Suprapubic skin (tissue), 4 donors: Measurements from ENCODE around the gene PCID2. TPM values are rescaled to one million over a fixed set of nuclear protein-coding genes. Genes with fewer than 3 reads are reported as not detected.
"Not testable (repeated sequence)": the region's sequence is repeated elsewhere in the genome, so short reads cannot be mapped to it uniquely, and the experiment has no call there.

Source experiments
- DNase-seq, 2 donors: peaks; one replicate each; pipeline ENCODE4 v3.0.0-alpha.2; 2019; ENCODE audit warnings: low spot score in 2 of 2
- H3K27ac ChIP-seq: fragments of 200-600 bp; sonication (generic); one replicate; pipeline ENCODE4 v1.5.1; 2019
- H3K27me3 ChIP-seq: fragments of 200-600 bp; sonication (generic); one replicate; pipeline ENCODE4 v1.5.1; 2019
- H3K36me3 ChIP-seq: fragments of 200-600 bp; sonication (generic); one replicate; pipeline ENCODE4 v1.5.1; 2019
- H3K4me1 ChIP-seq: fragments of 200-600 bp; sonication (generic); one replicate; pipeline ENCODE4 v1.5.1; 2019
- H3K4me3 ChIP-seq: fragments of 200-600 bp; sonication (generic); one replicate; pipeline ENCODE4 v1.5.1; 2019; ENCODE audit warnings: mild to moderate bottlenecking
- H3K9me3 ChIP-seq: fragments of 200-600 bp; sonication (generic); one replicate; pipeline ENCODE4 v1.5.1; 2019
- CTCF ChIP-seq, 2 donors: fragments of 200-600 bp in 1 of 2; fragments of 450-650 bp in 1 of 2; sonication (generic) in 1 of 2; IDR thresholded peaks; one replicate each; pipeline ENCODE4 v1.5.1; 2016 to 2019; ENCODE audit warnings: antibody characterized with exemption in 2 of 2, mild to moderate bottlenecking in 1 of 2, moderate library complexity in 1 of 2
- EP300 ChIP-seq: sonication (generic); formaldehyde crosslinking; IDR thresholded peaks from one replicate; pipeline ENCODE4 v1.6.1; 2017; ENCODE audit warnings: antibody characterized with exemption
- POLR2A ChIP-seq, 2 donors: fragments of 450-650 bp; IDR thresholded peaks; one replicate each; pipeline ENCODE4 v1.6.1; 2017; ENCODE audit warnings: antibody characterized with exemption in 2 of 2, mild to moderate bottlenecking in 2 of 2, moderate library complexity in 2 of 2
- POLR2AphosphoS5 ChIP-seq, 3 donors: sonication (generic); formaldehyde crosslinking; IDR thresholded peaks; one replicate each; pipeline ENCODE4 v1.6.1; 2017; ENCODE audit warnings: antibody characterized with exemption in 3 of 3
- WGBS: methylation state at CpG from one replicate; pipeline ENCODE4 v1.1.5; 2018; 5-methylcytosine and 5-hydroxymethylcytosine counted together
- total RNA-seq, 4 donors: library from RNA; depleted of rRNA; stranded (reverse); fragments of >200 nt; gene quantifications; one replicate each; pipeline ENCODE4 v1.1.0, GENCODE V29; 2016

The PCID2 gene
- total RNA-seq, 4 donors from 2014 or later, result 33.2 to 99.5 (median 49.5) TPM

DNA sequence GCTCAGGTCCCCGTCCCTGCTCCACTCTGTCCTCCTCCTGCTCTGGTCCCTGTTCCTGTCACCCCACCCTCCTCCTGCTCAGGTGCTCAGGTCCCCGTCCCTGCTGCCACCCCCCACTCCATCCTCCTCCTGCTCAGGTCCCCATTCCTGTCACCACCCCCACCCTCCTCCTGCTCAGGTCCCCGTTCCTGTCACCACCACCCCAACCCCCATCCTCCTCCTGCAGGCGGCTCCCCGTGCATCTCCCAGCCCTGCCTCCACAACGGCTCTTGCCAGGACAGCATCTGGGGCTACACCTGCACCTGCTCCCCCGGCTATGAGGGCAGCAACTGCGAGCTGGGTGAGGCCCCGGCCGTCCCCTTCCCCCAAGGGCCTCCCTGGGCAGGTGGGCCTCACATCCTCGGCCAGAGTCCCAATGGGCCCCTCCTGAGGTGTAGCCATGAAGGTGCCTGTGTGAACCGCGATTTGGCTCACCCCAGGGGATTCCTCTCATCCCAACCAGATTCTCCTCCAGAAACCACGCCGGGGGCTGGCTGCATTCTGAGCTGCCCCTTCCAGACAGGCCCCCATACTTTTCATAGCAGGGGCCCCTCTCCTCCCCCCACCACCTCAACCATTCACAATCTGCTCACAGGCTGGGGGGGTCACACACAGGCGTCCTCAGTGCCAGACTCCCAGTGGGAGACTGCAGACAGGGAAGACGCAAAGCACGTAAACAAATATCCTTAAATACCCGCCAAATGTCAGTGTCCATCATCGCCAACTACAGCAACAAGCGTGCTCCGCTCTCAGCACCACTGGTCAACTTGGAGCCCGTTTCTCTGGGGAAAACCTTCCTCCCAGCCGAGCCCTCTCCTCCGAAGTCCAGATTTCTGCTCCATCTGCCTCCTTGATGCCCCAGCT, 45.4 kb downstream of the PCID2 start:
- Histone ChIP-seq H3K27ac (no peak overlapping the region), H3K9me3 (no peaks in the 10 kb centered on the region), H3K27me3 (peaks cover 28% of the 10 kb centered on the region), H3K4me3 (no peak overlapping the region), H3K36me3 (peaks cover under 1% of the 10 kb centered on the region), H3K4me1 (no peaks in the 10 kb centered on the region)
- TF ChIP-seq POLR2A (IDR thresholded peaks at IDR 0.05), result no peak
- 29% methylated on average over 23 of the region's 25 CpGs for WGBS
- DNase-seq, result no peak

GRCh38 chr13:113161975-113162374, 46.5 kb downstream of the PCID2 start:
- 39% methylated on average over 3 of the region's 13 CpGs for WGBS
- not testable (repeated sequence) for DNase-seq, H3K4me3 ChIP-seq

GRCh38 chr13:113161433-113161832, 47.0 kb downstream of the PCID2 start:
- Histone ChIP-seq H3K27me3 (peaks cover 28% of the 10 kb centered on the region), H3K4me1 (no peaks in the 10 kb centered on the region), H3K36me3 (no peaks in the 10 kb centered on the region), H3K9me3 (no peaks in the 10 kb centered on the region), H3K4me3 (no peak overlapping the region), H3K27ac (no peak overlapping the region)
- DNase-seq, result no peak
- WGBS, result 50% methylated on average over 16 of the region's 16 CpGs
- TF ChIP-seq POLR2A (IDR thresholded peaks at IDR 0.05), result no peak
- no peak for TF ChIP-seq POLR2AphosphoS5 (IDR thresholded peaks at IDR 0.05)

More at GRCh38 chr13:113161975-113162374, 46.5 kb downstream of the PCID2 start:
- peaks cover 28% of the 10 kb centered on the region for H3K27me3 ChIP-seq
- H3K27ac ChIP-seq, H3K9me3 ChIP-seq, H3K4me1 ChIP-seq, H3K36me3 ChIP-seq: not testable (repeated sequence)

DNA sequence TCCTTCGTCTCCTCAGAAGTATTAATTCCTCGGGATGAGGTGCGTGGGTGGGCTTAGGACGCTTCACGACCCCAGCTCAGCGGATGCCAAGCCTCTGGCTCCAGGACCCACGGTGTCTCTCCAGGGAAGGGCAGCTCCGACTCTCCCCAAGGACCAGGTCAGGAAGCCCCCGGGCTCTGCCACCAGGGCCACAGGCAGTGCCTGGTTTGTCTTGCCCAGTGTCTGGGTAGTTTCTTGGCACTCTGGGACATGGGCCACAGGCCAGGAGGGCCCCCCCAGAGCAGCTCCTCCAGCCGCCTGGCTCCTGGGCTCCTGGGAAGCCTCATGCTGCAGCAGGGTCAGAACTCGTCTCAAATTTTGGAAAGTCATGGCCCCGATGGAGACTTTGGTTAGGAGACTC, 47.5 kb downstream of the PCID2 start:
- DNase-seq, result no peak
- WGBS, result 68% methylated on average over 12 of the region's 12 CpGs
- TF ChIP-seq POLR2A (IDR thresholded peaks at IDR 0.05) (no peak), CTCF (IDR thresholded peaks at IDR 0.05) (no peak), EP300 (no peak), POLR2AphosphoS5 (IDR thresholded peaks at IDR 0.05) (no peak)
- Histone ChIP-seq H3K9me3 (no peaks in the 10 kb centered on the region), H3K27ac (no peak overlapping the region), H3K36me3 (no peaks in the 10 kb centered on the region), H3K4me3 (no peak overlapping the region), H3K4me1 (no peaks in the 10 kb centered on the region), H3K27me3 (peaks cover 28% of the 10 kb centered on the region)

DNA sequence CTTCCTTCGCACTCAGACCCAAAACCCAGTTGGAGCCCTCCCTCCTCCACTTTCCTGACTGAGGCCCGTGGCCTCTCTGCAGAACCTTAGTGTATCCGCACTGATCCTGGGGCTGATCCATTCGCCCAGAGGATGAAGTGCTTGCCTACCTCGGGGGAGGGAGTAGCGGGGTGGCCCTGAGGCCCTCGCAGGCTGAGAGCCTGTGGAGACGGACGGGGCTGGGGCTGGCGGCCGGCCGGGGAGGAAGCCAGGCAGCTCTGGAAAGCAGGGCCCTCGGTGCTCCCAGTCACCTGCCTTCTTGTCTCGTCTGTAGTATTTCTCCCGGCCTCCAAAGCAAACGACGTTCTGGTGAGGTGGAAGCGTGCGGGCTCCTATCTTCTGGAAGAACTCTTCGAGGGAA, 48.8 kb downstream of the PCID2 start:
- no peak for DNase-seq
- Histone ChIP-seq H3K27ac (no peak overlapping the region), H3K36me3 (no peaks in the 10 kb centered on the region), H3K27me3 (peaks cover 28% of the 10 kb centered on the region), H3K4me1 (no peaks in the 10 kb centered on the region), H3K9me3 (no peaks in the 10 kb centered on the region), H3K4me3 (no peak overlapping the region)
- WGBS, result 84% methylated on average over 20 of the region's 20 CpGs
- TF ChIP-seq CTCF (IDR thresholded peaks at IDR 0.05), result no peak
- TF ChIP-seq POLR2A (IDR thresholded peaks at IDR 0.05), result no peak
- no peak for TF ChIP-seq POLR2AphosphoS5 (IDR thresholded peaks at IDR 0.05)
- TF ChIP-seq EP300, result no peak

- Histone ChIP-seq H3K27me3 (peaks cover 26% of the 10 kb centered on the region), H3K27ac (no peak overlapping the region), H3K4me1 (no peaks in the 10 kb centered on the region), H3K4me3 (no peak overlapping the region), H3K36me3 (no peaks in the 10 kb centered on the region), H3K9me3 (no peaks in the 10 kb centered on the region)
- WGBS, result 74% methylated on average over 6 of the region's 7 CpGs
- DNase-seq, result no peak
- TF ChIP-seq EP300 (no peak), POLR2A (IDR thresholded peaks at IDR 0.05) (no peak), CTCF (IDR thresholded peaks at IDR 0.05) (no peak), POLR2AphosphoS5 (IDR thresholded peaks at IDR 0.05) (no peak)
Observed at GRCh38 chr13:113158946-113159345, 49.5 kb downstream of the PCID2 start.
